Endothelial cell of hepatic sinusoid (primary cell): ENCODE data around the gene SOX14.

ENCODE experiments used
- in situ Hi-C: cut with HindIII; loops from 2 replicates; pipeline ENCODE4 v1.10.0; 2017; ENCODE audit warnings: low sequenced_read_pairs

The SOX14 gene

GRCh38 chr3:137767538-137768360 lies 3.6 kb downstream of the SOX14 start:
- in situ Hi-C loops, result no loop called here

GRCh38 chr3:137768361-137769321 lies 4.5 kb downstream of the SOX14 start:
- in situ Hi-C loops, result no loop called here

GRCh38 chr3:137769322-137770065 lies 5.4 kb downstream of the SOX14 start:
- in situ Hi-C loops, result no loop called here

- in situ Hi-C loops, result no loop called here
These were observed 6.1 kb downstream of the SOX14 start for GRCh38 chr3:137770066-137770834.

GRCh38 chr3:137770835-137771399 lies 6.8 kb downstream of the SOX14 start:
- in situ Hi-C loops, result no loop called here

GRCh38 chr3:137771401-137772213 lies 7.5 kb downstream of the SOX14 start:
- in situ Hi-C loops, result no loop called here

GRCh38 chr3:137772214-137772955 lies 8.3 kb downstream of the SOX14 start:
- in situ Hi-C loops, result no loop called here

- in situ Hi-C loops, result no loop called here
These were observed 14.8 kb downstream of the SOX14 start for GRCh38 chr3:137778941-137779340.

- in situ Hi-C loops, result no loop called here
These were observed 23.4 kb downstream of the SOX14 start for GRCh38 chr3:137787529-137787928.

- in situ Hi-C loops, result no loop called here
These were observed 25.1 kb downstream of the SOX14 start for GRCh38 chr3:137789236-137789635.

GRCh38 chr3:137792626-137793271 lies 28.6 kb downstream of the SOX14 start:
- in situ Hi-C loops, result no loop called here

- in situ Hi-C loops, result no loop called here
These were observed 32.9 kb downstream of the SOX14 start for GRCh38 chr3:137796993-137797392.

- in situ Hi-C loops, result no loop called here
These were observed 39.1 kb downstream of the SOX14 start for GRCh38 chr3:137803215-137803614.

- in situ Hi-C loops, result no loop called here
These were observed 43.9 kb downstream of the SOX14 start for GRCh38 chr3:137807998-137808397.

GRCh38 chr3:137809509-137809908 lies 45.4 kb downstream of the SOX14 start:
- in situ Hi-C loops, result no loop called here

GRCh38 chr3:137812023-137812422 lies 47.9 kb downstream of the SOX14 start:
- in situ Hi-C loops, result no loop called here

GRCh38 chr3:137815251-137815650 lies 51.1 kb downstream of the SOX14 start:
- in situ Hi-C loops, result no loop called here
